ENCODE data around the gene TNFRSF12A.
"Not testable (repeated sequence)": the region's sequence is repeated elsewhere in the genome, so short reads cannot be mapped to it uniquely, and the experiment has no call there.

The TNFRSF12A gene

GRCh38 chr16:3069146-3069545 lies 49.0 kb downstream of the TNFRSF12A start:
- DNase-seq, result not testable (repeated sequence)

DNA sequence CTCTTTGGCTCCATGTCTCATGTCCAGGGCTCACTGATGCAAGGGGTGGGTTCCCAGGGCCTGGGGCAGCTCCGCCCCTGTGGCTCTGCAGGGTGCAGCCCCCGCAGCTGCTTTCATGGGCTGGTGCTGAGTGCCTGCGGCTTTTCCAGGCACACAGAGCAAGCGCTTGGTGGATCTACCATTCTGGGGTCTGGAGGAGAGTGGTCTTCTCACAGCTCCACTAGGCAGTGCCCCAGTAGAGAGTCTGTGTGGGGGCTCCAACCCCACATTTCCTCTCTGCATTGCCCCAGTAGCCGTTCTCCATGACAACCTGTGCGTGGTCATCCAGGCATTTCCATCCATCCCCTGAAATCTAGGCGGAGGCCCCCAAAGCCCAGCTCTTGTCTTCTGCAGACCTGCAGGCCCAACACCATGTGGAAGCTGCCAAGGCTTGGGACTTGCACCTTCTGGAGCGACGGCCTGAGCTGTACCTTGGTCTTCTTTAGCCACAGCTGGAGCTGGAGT lies 50.5 kb downstream of the TNFRSF12A start:
- DNase-seq, result no peak

- no peak for DNase-seq
These were observed 51.5 kb downstream of the TNFRSF12A start for GRCh38 chr16:3071655-3072054.

All from NCI-H226 (cell line).